ENCODE data around the gene CLK2.

Gene CLK2

DNA sequence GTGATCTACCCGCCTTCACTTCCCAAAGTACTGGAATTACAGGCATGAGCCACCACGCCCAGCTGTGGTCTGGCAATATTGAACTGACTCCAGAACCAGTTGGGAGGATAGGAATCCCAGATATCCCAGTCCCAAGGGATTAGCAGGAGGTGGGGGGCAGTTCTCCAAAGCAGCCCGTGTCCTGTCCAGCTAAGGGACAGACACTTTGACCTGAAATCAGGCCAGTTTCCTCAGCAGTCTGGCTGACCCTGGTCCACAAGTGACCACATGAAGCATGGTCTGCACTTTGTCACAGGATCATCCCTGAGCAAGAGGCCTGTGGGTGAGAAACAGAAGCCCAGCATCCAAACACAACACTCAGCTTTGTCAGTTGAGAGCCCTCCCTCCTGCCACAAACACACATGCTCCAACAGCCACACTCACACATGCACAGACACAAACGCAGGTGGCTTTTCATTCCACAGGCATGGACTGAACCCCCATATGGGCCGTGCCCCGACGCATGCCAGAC, 32.6 kb upstream of the CLK2 start:
- no peak overlapping the region for H3K4me3 ChIP-seq (ENCODE audit: low read depth, low read length)
- TF ChIP-seq, protein P1, sequence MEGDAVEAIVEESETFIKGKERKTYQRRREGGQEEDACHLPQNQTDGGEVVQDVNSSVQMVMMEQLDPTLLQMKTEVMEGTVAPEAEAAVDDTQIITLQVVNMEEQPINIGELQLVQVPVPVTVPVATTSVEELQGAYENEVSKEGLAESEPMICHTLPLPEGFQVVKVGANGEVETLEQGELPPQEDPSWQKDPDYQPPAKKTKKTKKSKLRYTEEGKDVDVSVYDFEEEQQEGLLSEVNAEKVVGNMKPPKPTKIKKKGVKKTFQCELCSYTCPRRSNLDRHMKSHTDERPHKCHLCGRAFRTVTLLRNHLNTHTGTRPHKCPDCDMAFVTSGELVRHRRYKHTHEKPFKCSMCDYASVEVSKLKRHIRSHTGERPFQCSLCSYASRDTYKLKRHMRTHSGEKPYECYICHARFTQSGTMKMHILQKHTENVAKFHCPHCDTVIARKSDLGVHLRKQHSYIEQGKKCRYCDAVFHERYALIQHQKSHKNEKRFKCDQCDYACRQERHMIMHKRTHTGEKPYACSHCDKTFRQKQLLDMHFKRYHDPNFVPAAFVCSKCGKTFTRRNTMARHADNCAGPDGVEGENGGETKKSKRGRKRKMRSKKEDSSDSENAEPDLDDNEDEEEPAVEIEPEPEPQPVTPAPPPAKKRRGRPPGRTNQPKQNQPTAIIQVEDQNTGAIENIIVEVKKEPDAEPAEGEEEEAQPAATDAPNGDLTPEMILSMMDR (conservative IDR thresholded peaks at IDR 0.05; ENCODE audit: low read depth, low read length), result no peak
- DNase-seq (ENCODE audit: low read depth), result no peak

DNA sequence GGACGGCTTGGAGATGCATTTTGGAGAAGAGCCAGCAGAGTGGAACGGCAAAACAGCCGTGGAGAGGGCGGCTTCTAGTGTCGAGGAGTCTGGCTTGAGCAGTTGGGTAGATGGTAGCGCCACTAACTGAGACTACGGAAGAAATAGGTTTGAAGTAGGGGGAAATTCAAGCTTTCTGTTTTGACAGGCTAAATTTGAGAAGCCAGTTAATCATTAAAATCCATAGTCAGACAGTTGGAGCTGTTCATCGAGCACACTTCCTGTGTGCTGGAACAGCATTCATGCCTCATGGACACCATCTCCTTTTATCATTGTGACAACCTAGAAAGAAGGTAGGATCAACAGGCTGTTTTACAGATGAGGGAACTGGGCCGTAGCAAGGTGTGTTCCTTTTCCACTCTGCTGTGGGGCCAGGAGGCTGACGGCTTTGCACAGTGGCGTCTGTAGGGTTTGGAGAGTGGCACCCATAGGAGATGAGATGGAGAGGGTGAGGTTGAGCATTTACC, 31.3 kb upstream of the CLK2 start:
- no peak overlapping the region for H3K4me3 ChIP-seq (ENCODE audit: low read depth, low read length)
- DNase-seq (ENCODE audit: low read depth), result no peak
- TF ChIP-seq, protein P1 (conservative IDR thresholded peaks at IDR 0.05; ENCODE audit: low read depth, low read length), result no peak

DNA sequence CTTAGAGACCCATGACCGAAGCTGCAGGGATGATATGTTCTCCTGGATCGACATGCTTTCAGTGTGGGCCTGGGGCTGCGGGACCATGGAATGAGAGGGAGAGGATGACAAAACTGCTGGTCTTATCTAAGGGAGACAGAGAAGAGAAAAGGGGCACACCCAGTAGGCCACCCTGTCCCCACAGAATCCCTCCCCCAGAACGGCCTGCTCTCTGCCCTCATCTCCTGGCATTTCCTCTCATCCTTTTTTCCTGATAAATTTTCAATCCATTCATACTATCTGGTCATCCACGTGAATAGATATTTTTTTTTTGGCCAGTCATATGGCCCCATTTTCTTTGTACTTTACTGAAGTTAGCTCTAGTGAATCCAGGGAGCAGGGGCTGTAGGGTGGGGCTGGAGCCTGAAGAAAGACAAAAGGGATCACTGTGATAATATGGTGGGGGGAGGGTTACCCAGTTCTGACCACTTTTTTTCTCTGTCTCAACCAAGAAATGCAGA, 28.1 kb upstream of the CLK2 start, which contains the start of gene PKLR:
PKLR (minus strand) TSS at position 97 of the 500 bp plus-strand sequence; CDS start at position 54, 43 bp downstream.
- TF ChIP-seq, protein P1 (conservative IDR thresholded peaks at IDR 0.05; ENCODE audit: low read depth, low read length), result no peak
- H3K4me3 ChIP-seq (ENCODE audit: low read depth, low read length), result no peak within 1 kb of the TSS
- DNase-seq (ENCODE audit: low read depth), result no peak

DNA sequence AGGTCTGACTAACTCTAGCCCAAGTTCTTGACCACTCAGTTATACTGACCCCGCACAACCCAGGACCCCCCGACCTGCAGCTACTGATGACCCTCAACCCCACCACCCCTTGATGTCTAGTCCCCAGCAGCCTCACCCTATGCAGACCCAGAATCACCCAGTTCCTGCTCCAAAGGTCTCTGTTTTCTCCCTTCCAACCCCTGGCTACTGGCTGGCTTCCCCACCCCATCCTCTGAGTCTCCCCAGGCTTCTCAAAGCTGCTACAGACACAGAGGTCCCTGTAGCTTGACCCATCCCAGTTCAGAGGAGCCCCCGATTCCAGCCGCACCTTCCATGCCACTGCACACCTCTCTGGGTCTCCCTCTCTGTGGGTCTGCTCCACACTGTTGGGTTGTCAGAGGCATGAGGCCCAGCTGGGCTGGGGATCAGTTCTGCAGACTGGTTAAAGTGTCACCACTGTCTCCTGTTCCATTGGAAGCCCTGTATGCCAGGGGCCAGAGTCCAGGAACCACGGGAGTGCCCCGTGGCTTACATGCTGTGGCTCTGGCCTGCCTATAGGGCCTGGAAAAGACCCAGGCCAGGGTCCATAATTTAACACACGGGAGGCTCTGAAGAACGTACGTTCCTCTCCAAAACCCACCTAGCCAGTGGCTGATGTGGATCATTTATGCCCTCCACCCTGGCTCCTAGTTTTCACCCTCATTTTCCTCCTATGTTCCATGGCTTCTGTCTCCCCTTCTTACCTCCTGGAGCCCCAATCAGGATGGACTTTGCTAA, 27.4 kb upstream of the CLK2 start:
- DNase-seq (ENCODE audit: low read depth), result no peak
- H3K4me3 ChIP-seq (ENCODE audit: low read depth, low read length), result no peak overlapping the region
- TF ChIP-seq, protein P1 (conservative IDR thresholded peaks at IDR 0.05; ENCODE audit: low read depth, low read length), result no peak

DNA sequence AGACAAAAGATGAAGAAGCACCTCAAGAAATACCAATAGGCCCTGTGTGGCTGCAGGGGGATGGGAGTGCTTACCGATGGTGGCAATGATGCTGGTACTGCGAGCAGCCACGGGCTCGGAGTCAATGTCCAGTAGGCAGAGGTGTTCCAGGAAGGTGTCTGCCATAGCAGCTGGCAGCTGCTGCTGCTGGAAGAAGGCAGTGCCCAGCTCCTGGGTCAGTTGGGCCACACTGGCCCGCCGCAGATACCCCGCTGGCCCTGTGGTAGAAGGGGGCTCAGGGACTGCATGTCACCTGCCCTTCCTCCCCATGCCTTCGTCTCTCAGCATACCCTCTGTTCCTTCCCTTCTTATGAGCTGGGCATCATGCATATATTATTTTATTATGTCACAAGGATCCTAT, 26.7 kb upstream of the CLK2 start:
- no peak overlapping the region for H3K4me3 ChIP-seq (ENCODE audit: low read depth, low read length)
- TF ChIP-seq, protein P1 (conservative IDR thresholded peaks at IDR 0.05; ENCODE audit: low read depth, low read length), result no peak
- DNase-seq (ENCODE audit: low read depth), result no peak

DNA sequence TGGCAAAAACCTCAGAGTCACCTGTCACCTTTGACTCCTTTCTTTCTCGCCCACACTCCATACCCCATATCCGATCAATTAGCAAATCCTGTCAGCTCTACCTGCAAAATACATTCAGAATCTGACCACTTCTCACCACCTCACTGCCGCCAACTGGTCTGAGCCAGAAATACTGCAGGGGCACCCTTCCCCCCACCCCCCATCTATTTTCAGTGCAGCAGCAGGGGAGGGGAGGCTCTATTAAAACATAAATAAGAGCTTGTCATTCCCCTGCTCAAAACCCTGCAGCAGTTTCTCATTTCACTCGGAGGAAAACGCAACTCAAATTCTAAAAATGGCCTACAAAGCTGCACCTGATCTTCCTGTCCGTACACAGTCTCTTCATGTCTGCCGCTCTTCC, 24.1 kb upstream of the CLK2 start:
- no peak for DNase-seq (ENCODE audit: low read depth)
- TF ChIP-seq, protein P1 (conservative IDR thresholded peaks at IDR 0.05; ENCODE audit: low read depth, low read length), result no peak
- H3K4me3 ChIP-seq (ENCODE audit: low read depth, low read length), result no peak overlapping the region

Measured in choroid plexus epithelial cell (primary cell).